Gastrocnemius medialis (tissue), 4 donors: ENCODE measurements around the gene SGCA. TPM values are rescaled to one million over a fixed set of nuclear protein-coding genes. Genes with fewer than 3 reads are reported as not detected.

ENCODE experiments used
- ATAC-seq, 2 donors: fragments of 150-250 bp; one replicate each; pipeline ENCODE4 v1.9.1; 2016
- DNase-seq, 2 donors: peaks; one replicate each; pipeline ENCODE4 v3.0.0-alpha.2; 2019
- H3K27ac ChIP-seq, 4 donors: fragments of 200-600 bp; sonication (generic); 1 replicate in 1 of 4; 2 replicates in 3 of 4; pipeline ENCODE4 v1.5.1; 2016 to 2018; ENCODE audit warnings: mild to moderate bottlenecking in 2 of 4, moderate library complexity in 1 of 4
- H3K27me3 ChIP-seq, 3 donors: fragments of 200-600 bp; sonication (generic) in 2 of 3; 1 replicate in 1 of 3; 2 replicates in 2 of 3; pipeline versions ENCODE4 v1.5.1 to v1.6.0; 2016 to 2019; ENCODE audit warnings: mild to moderate bottlenecking in 1 of 3, moderate library complexity in 1 of 3
- H3K36me3 ChIP-seq, 2 donors: fragments of 200-600 bp; sonication (generic) in 1 of 2; one replicate each; pipeline ENCODE4 v1.5.1; 2017 to 2018
- H3K4me1 ChIP-seq, 2 donors: fragments of 200-600 bp; sonication (generic) in 1 of 2; one replicate each; pipeline ENCODE4 v1.5.1; 2016 to 2017; ENCODE audit warnings: mild to moderate bottlenecking in 2 of 2
- H3K4me3 ChIP-seq, 4 donors: fragments of 200-600 bp; sonication (generic) in 3 of 4; 1 replicate in 1 of 4; 2 replicates in 3 of 4; pipeline ENCODE4 v1.5.1; 2016 to 2019; ENCODE audit warnings: mild to moderate bottlenecking in 2 of 4
- H3K9me3 ChIP-seq, 3 donors: fragments of 200-600 bp; sonication (generic) in 2 of 3; 1 replicate in 1 of 3; 2 replicates in 2 of 3; pipeline ENCODE4 v1.5.1; 2016 to 2019
- POLR2A ChIP-seq, 2 donors: fragments of 450-650 bp; IDR thresholded peaks; one replicate each; pipeline ENCODE4 v1.6.1; 2017; ENCODE audit warnings: antibody characterized with exemption in 2 of 2, mild to moderate bottlenecking in 2 of 2, moderate library complexity in 2 of 2
- in situ Hi-C, 4 donors: fragments of 200-750 bp; cut with MboI; loops; one replicate each; pipeline versions ENCODE4 v1.15.0 to v1.8.0; 2017; ENCODE audit warnings: low sequenced_read_pairs in 4 of 4
- intact Hi-C: fragments of 100-400 bp; cut with DNase I; formaldehyde crosslinking; loops from one replicate; pipeline ENCODE4 v1.15.1; 2023; ENCODE audit warnings: low total_unique reads
- total RNA-seq, 4 donors: library from RNA; depleted of rRNA; stranded (reverse); fragments of >200 nt; gene quantifications; one replicate each; pipeline versions ENCODE4 v1.1.0 to v1.2.3, GENCODE V29; 2016
- TF ChIP-seq, protein P1 (sequence below), 5 experiments: fragments of 450-650 bp in 3 of 5; fragments of 200-600 bp in 2 of 5; sonication (generic) in 2 of 5; IDR thresholded peaks in 4 of 5; conservative IDR thresholded peaks in 1 of 5; 1 replicate in 4 of 5; 2 replicates in 1 of 5; pipeline ENCODE4 v1.5.1; 2016 to 2019; ENCODE audit warnings: antibody characterized with exemption in 5 of 5, mild to moderate bottlenecking in 3 of 5, moderate library complexity in 3 of 5

The SGCA gene
- total RNA-seq, 4 donors from 2014 or later: 227 to 385 (median 292) TPM

DNA sequence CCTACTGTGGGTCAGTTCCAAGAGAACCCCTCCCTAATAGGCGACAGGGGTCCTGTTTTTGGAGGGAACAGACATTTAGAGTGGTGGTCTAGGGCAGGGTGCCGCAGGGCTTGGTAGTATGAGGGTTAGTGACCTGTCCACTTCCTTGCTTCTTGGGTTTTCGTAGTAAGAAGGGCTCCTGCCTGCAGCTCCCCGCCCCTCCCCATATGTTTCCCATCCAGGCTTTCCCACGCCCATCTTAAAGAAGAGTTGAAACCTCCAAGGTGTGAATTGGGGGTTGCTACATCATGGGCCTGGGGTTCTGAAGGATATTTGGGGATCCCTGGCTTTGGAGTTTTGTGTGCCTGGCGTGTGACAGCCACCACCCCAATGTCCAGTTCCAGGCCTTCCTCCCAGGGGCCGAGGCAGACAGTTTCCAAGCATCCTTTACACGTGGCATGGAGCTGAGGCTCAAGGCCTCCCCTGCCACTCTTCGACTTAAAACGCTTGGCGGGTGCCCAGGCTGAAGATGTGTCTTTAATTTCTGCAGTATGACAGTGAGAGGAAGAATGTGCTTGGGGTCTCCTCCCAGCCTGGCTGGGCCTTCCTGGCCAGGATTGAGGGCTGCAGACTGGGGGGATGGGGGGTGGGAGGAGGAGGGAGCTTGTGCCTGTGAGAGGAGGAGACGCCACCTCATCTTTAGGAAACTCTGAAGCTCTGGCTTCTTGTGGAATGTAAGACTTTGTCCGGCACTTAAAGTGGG is 38.0 kb downstream of the SGCA start:
- DNase-seq (no peak), ATAC-seq (no peak)
- Histone ChIP-seq H3K9me3 (no peaks in the 10 kb centered on the region), H3K4me1 (peaks cover 0 to 8% of the 10 kb centered on the region in 2 donors), H3K4me3 (no peak overlapping the region), H3K27ac (no peak overlapping the region), H3K36me3 (no peaks in the 10 kb centered on the region), H3K27me3 (peaks cover 16 to 30% (median 28%) of the 10 kb centered on the region in 3 donors)
- in situ Hi-C loops (loop anchor here in 1 of 4 donors (5.0 kb wide), 1 partner anchor 69 kb away; the partner anchor contains the start of gene TMEM92), intact Hi-C loops (no loop called here)
- TF ChIP-seq, protein P1, sequence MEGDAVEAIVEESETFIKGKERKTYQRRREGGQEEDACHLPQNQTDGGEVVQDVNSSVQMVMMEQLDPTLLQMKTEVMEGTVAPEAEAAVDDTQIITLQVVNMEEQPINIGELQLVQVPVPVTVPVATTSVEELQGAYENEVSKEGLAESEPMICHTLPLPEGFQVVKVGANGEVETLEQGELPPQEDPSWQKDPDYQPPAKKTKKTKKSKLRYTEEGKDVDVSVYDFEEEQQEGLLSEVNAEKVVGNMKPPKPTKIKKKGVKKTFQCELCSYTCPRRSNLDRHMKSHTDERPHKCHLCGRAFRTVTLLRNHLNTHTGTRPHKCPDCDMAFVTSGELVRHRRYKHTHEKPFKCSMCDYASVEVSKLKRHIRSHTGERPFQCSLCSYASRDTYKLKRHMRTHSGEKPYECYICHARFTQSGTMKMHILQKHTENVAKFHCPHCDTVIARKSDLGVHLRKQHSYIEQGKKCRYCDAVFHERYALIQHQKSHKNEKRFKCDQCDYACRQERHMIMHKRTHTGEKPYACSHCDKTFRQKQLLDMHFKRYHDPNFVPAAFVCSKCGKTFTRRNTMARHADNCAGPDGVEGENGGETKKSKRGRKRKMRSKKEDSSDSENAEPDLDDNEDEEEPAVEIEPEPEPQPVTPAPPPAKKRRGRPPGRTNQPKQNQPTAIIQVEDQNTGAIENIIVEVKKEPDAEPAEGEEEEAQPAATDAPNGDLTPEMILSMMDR (IDR thresholded peaks at IDR 0.05 in 4 of 5, conservative IDR thresholded peaks at IDR 0.05 in 1 of 5): no peak
- no peak for TF ChIP-seq POLR2A (IDR thresholded peaks at IDR 0.05)

DNA sequence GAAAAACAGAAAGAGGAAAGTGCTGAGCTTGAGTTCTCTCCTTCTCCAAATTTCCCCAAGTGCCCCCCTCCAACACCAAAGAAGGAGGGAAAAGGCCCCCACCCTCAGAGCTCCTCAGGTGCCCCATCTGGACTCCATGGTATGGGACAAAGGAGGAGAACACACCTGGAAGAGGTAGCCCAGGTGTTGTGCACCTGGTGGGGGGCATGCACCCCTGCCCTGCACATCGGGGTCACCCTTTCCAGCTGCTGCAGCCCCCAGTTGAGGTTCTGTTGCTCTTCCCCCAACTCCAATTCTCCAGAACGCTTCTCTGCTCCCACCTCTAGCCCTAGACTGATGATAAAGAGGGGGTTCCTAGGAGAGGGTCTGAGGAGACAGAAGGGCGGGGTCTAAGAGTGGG is 38.6 kb downstream of the SGCA start:
- H3K4me1 ChIP-seq: peaks cover 0 to 8% of the 10 kb centered on the region in 2 donors
- no peak overlapping the region for H3K27ac ChIP-seq
- peaks cover 16 to 34% (median 34%) of the 10 kb centered on the region in 3 donors for H3K27me3 ChIP-seq
- TF ChIP-seq POLR2A (IDR thresholded peaks at IDR 0.05): no peak
- TF ChIP-seq, protein P1 (IDR thresholded peaks at IDR 0.05 in 4 of 5, conservative IDR thresholded peaks at IDR 0.05 in 1 of 5): no peak
- ATAC-seq (no peak), DNase-seq (no peak)
- in situ Hi-C loops (loop anchor here in 1 of 4 donors (5.0 kb wide), 1 partner anchor 68 kb away; the partner anchor contains the start of gene TMEM92), intact Hi-C loops (no loop called here)
- H3K36me3 ChIP-seq: no peaks in the 10 kb centered on the region
- no peaks in the 10 kb centered on the region for H3K9me3 ChIP-seq
- no peak overlapping the region for H3K4me3 ChIP-seq

DNA sequence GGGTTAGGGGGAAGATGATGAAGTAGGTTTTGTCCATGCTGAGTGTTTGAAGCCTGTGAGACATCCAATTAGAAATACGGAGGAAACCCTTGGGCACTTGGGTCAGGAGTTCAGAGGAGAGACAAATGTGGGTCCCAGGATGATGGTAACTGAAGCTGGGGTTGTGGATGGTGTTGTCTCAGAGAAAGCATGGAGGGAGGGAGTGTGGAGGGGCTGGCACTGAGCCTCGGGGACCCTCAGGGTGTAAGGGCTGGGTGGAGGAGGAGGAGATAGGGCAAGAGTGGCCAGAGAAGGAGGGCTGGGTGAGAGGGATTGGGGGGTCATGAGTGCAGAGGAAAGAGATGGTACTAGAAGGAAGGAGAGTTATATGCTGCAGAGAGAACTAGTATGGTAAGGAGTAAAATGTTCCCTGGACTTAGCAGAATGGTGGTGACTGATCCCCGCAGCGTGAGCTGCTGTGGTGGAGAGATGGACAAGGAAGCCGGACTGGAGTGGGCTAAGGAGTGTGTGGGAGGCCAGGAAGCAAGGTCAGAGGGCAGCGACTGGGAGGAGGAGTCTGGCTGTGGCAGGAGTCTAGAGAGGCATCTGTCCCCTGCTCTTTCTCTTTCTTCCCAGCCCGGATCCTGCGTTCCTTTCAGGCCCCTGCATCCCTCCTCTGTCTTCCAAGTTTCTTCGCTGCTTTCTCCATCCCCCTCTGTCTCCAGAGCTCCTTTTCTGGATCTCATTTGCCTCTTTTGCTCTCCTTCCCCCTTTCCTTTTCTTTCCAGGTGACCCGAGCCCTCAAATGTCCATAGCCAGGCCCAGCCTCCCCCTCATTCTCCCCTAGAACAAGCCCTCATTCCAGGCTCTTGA is 39.5 kb downstream of the SGCA start:
- Histone ChIP-seq H3K4me3 (no peak overlapping the region), H3K27me3 (peaks cover 21 to 43% (median 37%) of the 10 kb centered on the region in 3 donors), H3K36me3 (no peaks in the 10 kb centered on the region), H3K27ac (peak overlapping the region; percentile 15 to 52 (median 38)), H3K9me3 (no peaks in the 10 kb centered on the region), H3K4me1 (peaks cover 0 to 8% of the 10 kb centered on the region in 2 donors)
- intact Hi-C loops (no loop called here), in situ Hi-C loops (loop anchor here in 2 of 4 donors (5.0 kb wide), 2 partner anchors 67 to 92 kb away; partner anchors contain the start of gene TMEM92 (in 1 of the 2))
- ATAC-seq (no peak), DNase-seq (no peak)
- TF ChIP-seq, protein P1 (IDR thresholded peaks at IDR 0.05 in 4 of 5, conservative IDR thresholded peaks at IDR 0.05 in 1 of 5): no peak
- no peak for TF ChIP-seq POLR2A (IDR thresholded peaks at IDR 0.05)

DNA sequence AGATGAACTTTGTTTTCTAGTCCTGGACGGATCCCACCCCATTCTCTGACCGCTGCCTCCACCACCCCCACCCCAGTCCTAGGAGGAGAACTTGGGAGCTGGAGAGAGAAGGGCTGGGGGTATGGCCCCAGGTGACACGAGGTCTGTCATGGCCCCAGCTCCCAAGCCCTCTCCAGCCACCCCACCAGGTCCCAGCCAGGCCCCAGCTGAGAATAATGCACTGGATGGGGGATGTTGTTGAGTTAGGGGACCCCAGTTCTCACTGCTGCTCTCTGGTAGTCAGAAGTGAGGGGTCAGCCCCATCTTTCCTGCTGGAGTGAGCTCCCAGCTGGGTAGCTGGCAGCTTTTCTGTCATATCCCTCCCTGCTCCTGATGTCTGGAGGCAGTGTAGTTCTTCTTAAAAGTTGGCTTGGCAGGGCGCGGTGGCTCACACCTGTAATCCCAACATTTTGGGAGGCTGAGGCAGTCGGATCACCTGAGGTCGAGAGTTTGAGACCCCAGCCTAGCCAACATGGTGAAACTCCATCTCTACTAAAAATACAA is 40.2 kb downstream of the SGCA start:
- Histone ChIP-seq H3K4me1 (peaks cover 0 to 12% of the 10 kb centered on the region in 2 donors), H3K27ac (peak overlapping the region; percentile 15 to 52 (median 38)), H3K27me3 (peaks cover 19 to 44% (median 37%) of the 10 kb centered on the region in 3 donors), H3K36me3 (no peaks in the 10 kb centered on the region), H3K4me3 (no peak overlapping the region), H3K9me3 (no peaks in the 10 kb centered on the region)
- ATAC-seq (no peak), DNase-seq (no peak)
- in situ Hi-C loops: loop anchor here in 2 of 4 donors (5.0 kb wide), 2 partner anchors 66 to 91 kb away; partner anchors contain the start of gene TMEM92 (in 1 of the 2)
- TF ChIP-seq, protein P1 (IDR thresholded peaks at IDR 0.05 in 4 of 5, conservative IDR thresholded peaks at IDR 0.05 in 1 of 5): no peak
- no peak for TF ChIP-seq POLR2A (IDR thresholded peaks at IDR 0.05)
- intact Hi-C loops: no loop called here
